Testis (tissue), 2 donors: ENCODE results near the gene CTNNA2.

ENCODE experiments used
- POLR2A ChIP-seq: fragments of 450-650 bp; IDR thresholded peaks from one replicate; pipeline ENCODE4 v1.6.1; 2017; ENCODE audit warnings: antibody characterized with exemption, mild to moderate bottlenecking, moderate library complexity
- TF ChIP-seq, protein P1 (sequence below), 3 experiments: fragments of 450-650 bp in 2 of 3; fragments of 200-600 bp in 1 of 3; sonication (generic) in 1 of 3; IDR thresholded peaks; one replicate each; pipeline ENCODE4 v1.5.1; 2016 to 2019; ENCODE audit warnings: antibody characterized with exemption in 3 of 3, mild to moderate bottlenecking in 2 of 3, moderate library complexity in 1 of 3

DNA sequence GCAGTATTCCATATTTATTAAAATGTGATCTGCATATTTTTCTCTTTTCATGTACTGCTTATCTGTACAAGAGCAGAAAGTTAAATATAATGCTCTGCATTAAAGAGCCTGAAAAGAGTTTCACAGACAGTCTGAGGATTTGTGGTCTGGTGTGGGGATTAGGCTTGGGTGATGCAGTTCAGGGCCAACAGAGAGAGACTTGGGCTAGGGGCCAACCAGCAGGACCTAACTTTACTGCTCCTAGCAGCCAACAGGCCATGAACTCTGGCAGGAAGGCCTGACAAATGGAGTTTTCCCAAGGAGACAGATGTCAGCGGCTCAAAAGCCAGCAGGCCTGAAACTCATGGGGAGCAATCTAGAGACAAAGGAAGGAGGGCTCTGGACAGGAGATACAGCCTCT is 622.1 kb downstream of the CTNNA2 start:
- TF ChIP-seq, protein P1, sequence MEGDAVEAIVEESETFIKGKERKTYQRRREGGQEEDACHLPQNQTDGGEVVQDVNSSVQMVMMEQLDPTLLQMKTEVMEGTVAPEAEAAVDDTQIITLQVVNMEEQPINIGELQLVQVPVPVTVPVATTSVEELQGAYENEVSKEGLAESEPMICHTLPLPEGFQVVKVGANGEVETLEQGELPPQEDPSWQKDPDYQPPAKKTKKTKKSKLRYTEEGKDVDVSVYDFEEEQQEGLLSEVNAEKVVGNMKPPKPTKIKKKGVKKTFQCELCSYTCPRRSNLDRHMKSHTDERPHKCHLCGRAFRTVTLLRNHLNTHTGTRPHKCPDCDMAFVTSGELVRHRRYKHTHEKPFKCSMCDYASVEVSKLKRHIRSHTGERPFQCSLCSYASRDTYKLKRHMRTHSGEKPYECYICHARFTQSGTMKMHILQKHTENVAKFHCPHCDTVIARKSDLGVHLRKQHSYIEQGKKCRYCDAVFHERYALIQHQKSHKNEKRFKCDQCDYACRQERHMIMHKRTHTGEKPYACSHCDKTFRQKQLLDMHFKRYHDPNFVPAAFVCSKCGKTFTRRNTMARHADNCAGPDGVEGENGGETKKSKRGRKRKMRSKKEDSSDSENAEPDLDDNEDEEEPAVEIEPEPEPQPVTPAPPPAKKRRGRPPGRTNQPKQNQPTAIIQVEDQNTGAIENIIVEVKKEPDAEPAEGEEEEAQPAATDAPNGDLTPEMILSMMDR (IDR thresholded peaks at IDR 0.05), result no peak
- TF ChIP-seq POLR2A, result no peak
